Erythroblast (primary cell): ENCODE measurements around the gene TGFA.

ENCODE experiments used
- GATA1 ChIP-seq: IDR thresholded peaks from 2 replicates; pipeline ENCODE4 v1.6.1; 2011; ENCODE audit warnings: low read depth, mild to moderate bottlenecking, control low read depth, low read length, moderate library complexity
- POLR2A ChIP-seq: IDR thresholded peaks from 2 replicates; pipeline ENCODE4 v1.6.1; 2011; ENCODE audit warnings: mild to moderate bottlenecking, low read length

- TF ChIP-seq POLR2A, result no peak
- no peak for TF ChIP-seq GATA1
Observed at GRCh38 chr2:70473101-70473722, 80.4 kb downstream of the TGFA start.
